Measurements from ENCODE around the gene BAHCC1.

BAHCC1 gene

GRCh38 chr17:81515530-81516041 is 120.3 kb downstream of the BAHCC1 start:
- peaks cover 47% of the 10 kb centered on the region for H4K20me1 ChIP-seq (ENCODE audit: insufficient read depth, low read length, poor library complexity, severe bottlenecking)
- H3K9ac ChIP-seq (ENCODE audit: low read depth, low read length, poor library complexity, severe bottlenecking), result peak overlapping the region; percentile 95
- H3K9me3 ChIP-seq (ENCODE audit: insufficient read depth, low read depth, low read length), result no peaks in the 10 kb centered on the region
- no peaks in the 10 kb centered on the region for H3K9me2 ChIP-seq (replicated peaks; ENCODE audit: low read depth, low read length)
- peaks cover 41% of the 10 kb centered on the region for H3K4me1 ChIP-seq (ENCODE audit: insufficient read depth, low read length, poor library complexity, severe bottlenecking)
- peak overlapping the region; percentile 76 for H3K4me3 ChIP-seq (ENCODE audit: low read length, poor library complexity, severe bottlenecking)
- peaks cover 70% of the 10 kb centered on the region for H3K79me2 ChIP-seq (ENCODE audit: insufficient read depth, low read length)
- no peak overlapping the region for H2AFZ ChIP-seq (ENCODE audit: low read length)
- TF ChIP-seq CTCF (conservative IDR thresholded peaks at IDR 0.05; ENCODE audit: low read length) (no peak), EZH2phosphoT487 (IDR thresholded peaks at IDR 0.05; ENCODE audit: borderline replicate concordance) (no peak)
- H3K27me3 ChIP-seq (ENCODE audit: insufficient read depth, low read length, poor library complexity, severe bottlenecking), result peaks cover 20% of the 10 kb centered on the region
- peaks cover 8% of the 10 kb centered on the region for H3F3A ChIP-seq (ENCODE audit: low read depth)
- H3K4me2 ChIP-seq (ENCODE audit: low read depth, low read length, poor library complexity, severe bottlenecking), result peak overlapping the region; percentile 94
- H3K36me3 ChIP-seq (ENCODE audit: insufficient read depth, low read length), result peaks cover 18% of the 10 kb centered on the region
